Head of caudate nucleus (tissue), 42 donors: Measurements from ENCODE around the gene RTF2.

Experiments
- DNase-seq, 42 donors: peaks; one replicate each; pipeline versions ENCODE4 v3.0.0 to v3.0.0-alpha.2; 2020 to 2021; ENCODE audit warnings: mixed read lengths in 7 of 42
- intact Hi-C: fragments of 100-400 bp; cut with DNase I; formaldehyde crosslinking; loops from one replicate; pipeline ENCODE4 v1.15.0; 2022

RTF2 gene

GRCh38 chr20:56433880-56434255 lies 34.6 kb upstream of the RTF2 start:
- intact Hi-C loops, result no loop called here
- no peak for DNase-seq

GRCh38 chr20:56437196-56437960 lies 31.0 kb upstream of the RTF2 start:
- no peak for DNase-seq

GRCh38 chr20:56438284-56438683 lies 30.1 kb upstream of the RTF2 start:
- intact Hi-C loops, result no loop called here
- DNase-seq, result no peak

More at GRCh38 chr20:56437196-56437960, 31.0 kb upstream of the RTF2 start:
- intact Hi-C loops, result no loop called here

DNA sequence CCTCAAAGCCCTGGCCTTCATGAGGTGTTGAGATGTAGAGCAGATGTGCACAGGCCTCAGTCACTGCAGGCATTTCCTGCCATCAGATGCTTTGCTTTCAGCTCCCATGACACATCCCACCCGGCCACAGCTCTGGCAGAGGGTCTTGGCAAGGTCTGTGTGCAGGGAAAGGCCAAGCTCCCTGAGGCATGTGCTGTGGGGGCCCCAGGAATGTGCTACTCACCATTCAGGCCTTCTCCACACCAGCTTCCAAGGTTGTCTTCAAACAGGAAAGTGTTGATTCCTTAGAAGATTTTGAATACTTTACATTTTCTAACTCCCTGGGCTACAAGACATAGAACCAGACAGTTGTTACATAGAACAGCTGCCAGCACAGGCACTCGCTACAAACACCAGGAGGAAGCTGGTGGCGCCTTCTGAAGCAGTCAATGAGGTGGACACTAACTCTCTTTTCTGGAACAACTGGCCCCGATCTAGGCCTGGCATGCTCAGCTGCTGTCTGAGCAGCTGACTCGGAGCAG lies 28.6 kb upstream of the RTF2 start:
- intact Hi-C loops, result no loop called here
- DNase-seq, result peak in 1 of 42 donors; percentile 35

- intact Hi-C loops, result no loop called here
- no peak for DNase-seq
Measured at GRCh38 chr20:56440346-56441007, 27.9 kb upstream of the RTF2 start.

- intact Hi-C loops, result no loop called here
- DNase-seq, result no peak
Measured at GRCh38 chr20:56442389-56443365, 25.8 kb upstream of the RTF2 start.

DNA sequence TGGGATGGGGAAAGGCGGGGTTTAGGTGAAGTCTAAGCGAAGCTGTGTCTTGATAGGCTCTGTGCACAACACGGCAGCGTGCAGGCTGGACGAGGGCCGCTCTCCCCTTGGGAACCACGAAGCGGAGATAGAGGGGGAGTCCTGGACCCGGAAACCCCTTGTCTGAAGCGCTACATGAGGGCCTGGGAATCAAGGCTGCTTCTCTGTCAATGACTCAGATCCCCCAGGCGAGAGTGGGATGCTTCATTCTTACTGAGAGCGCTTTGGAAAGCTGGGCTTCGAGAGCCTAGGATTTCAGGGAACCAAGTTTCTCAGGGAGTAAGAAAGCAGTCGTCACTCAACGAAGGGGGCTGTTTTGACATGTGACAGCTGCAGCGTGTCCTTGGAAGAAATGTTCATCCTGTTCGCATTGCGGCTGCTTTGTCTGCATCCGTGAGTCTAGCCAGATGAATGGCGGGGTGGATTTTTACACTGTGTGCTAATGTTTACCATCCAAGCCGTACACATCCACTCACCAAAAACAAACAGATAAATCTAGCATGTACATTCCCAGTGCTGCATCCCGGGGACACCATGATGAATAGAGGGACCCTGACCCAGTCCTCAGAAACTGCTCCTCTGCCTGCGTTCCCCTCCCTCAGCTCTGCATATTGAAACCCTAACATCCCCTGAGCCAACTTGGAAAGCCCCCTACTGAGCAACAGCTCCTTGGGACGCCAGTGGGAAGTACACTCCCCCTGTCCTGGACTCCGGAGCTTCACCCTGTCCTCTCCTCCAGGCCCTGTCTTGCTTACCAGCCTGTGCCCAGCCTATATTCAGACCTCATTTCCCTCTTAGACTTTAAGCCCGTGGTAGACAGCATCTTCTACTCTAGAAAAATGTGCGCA lies 24.5 kb upstream of the RTF2 start:
- intact Hi-C loops, result no loop called here
- peak in 27 of 42 donors; percentile 15 to 67 (median 37) for DNase-seq

DNA sequence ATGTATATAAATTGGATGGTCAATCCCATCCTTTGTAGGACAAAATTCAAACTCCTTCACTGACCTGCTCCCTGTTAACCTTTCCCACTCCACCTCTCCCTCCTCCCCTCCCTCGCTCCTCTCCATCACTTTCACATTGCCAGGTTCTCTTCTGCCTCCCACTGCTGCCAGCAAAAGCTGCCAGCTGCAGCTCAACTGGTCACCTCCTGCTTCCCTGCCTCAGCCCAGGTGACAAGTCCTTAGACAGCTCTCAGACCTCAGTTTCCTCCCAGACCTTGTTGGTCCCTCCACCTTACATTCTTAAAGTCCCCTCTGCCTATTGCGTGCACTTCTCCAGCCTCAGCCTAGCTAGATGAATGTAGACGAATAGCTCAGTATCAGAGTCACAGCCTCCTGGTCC lies 23.3 kb upstream of the RTF2 start:
- intact Hi-C loops, result no loop called here
- DNase-seq, result no peak

GRCh38 chr20:56445540-56445939 lies 22.9 kb upstream of the RTF2 start:
- peak in 1 of 42 donors; percentile 27 for DNase-seq
- intact Hi-C loops, result no loop called here

DNA sequence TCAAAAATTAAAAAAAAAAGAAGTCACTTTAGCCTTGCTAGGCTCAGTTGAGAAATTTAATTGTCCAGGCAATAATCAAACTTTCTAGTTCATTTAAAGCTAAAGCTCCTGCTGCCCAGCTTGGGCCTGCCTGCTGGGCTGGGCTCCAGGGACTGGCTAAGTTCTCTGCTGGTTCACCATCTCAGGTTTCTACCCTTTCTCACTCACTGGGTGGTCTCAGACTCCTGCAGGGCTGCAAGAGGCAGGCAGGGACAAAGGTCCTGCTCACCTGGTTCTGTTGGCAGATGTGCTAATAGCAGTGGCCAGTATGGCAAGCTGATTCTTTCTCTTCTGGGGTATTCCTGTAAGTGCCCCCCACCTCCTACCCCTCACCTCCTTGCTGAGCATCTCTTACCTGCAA lies 21.2 kb upstream of the RTF2 start:
- intact Hi-C loops, result no loop called here
- peak in 1 of 42 donors; percentile 15 for DNase-seq

- DNase-seq, result no peak
- intact Hi-C loops, result no loop called here
Measured at GRCh38 chr20:56449459-56449858, 19.0 kb upstream of the RTF2 start.

- intact Hi-C loops, result no loop called here
- DNase-seq, result no peak
Measured at GRCh38 chr20:56451056-56451765, 17.2 kb upstream of the RTF2 start.

- DNase-seq, result peak in 1 of 42 donors; percentile 16
- intact Hi-C loops, result no loop called here
Measured at GRCh38 chr20:56453352-56453751, 15.1 kb upstream of the RTF2 start.

DNA sequence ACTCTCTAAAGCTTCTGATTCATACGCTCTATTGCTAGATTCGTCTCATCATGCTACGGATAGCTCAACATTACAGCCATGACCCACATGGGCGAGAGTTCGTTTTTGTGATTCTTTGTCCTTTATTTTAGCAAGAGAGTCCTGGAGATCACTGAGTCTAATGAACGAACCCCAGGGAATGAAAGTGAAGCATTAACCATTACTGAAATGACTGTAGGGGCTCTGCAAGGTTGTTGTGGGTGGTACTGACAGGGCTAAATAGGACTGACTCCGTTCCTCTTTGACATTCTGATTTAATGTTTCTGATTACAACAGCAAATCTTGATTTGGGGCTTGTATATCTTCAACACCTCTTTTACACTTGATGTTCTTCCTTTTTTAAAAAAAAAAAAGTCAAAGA lies 13.7 kb upstream of the RTF2 start:
- intact Hi-C loops, result no loop called here
- no peak for DNase-seq

DNA sequence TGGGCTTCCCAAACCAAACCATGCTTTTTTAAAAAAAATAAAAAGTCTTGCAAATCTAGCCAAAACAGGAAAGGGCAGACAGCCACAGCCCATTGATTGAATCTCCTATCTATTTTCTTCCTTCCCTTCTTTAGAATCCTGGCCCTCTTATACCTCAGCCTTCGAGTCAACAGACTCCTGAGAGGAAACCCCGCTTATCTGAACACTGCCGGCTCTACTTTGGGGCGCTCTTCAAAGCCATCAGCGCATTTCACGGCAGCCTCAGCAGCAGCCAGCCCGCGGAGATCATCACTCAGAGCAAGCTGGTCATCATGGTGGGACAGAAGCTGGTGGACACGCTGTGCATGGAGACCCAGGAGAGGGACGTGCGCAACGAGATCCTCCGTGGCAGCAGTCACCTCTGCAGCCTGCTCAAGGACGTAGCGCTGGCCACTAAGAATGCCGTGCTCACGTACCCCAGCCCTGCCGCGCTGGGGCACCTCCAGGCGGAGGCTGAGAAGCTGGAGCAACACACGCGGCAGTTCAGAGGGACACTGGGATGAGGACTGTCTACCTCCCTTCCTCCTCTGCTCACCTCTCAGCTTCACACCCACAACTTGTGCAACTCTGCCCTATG lies 10.1 kb upstream of the RTF2 start:
- intact Hi-C loops, result no loop called here
- DNase-seq, result no peak

DNA sequence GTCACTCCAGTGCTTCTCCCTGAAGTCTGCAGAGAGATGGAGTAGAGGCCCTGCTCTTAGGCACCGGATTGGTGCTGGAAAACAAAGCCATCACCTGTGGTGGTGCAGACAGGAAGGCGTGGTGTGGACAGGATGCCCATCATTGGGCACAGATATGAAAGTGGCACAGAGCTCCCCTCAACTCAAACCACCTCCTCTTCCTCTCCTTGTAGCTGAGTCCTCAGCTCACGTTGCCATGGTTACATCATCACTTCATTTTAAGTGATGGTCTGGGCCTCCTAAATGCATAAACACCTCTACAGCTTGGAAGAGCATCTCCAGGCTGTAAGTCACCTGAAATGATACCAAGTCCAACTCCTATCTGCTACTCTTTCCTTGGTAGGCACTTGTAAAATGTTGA lies 8.0 kb upstream of the RTF2 start:
- intact Hi-C loops, result no loop called here
- DNase-seq, result peak in 1 of 42 donors; percentile 26

DNA sequence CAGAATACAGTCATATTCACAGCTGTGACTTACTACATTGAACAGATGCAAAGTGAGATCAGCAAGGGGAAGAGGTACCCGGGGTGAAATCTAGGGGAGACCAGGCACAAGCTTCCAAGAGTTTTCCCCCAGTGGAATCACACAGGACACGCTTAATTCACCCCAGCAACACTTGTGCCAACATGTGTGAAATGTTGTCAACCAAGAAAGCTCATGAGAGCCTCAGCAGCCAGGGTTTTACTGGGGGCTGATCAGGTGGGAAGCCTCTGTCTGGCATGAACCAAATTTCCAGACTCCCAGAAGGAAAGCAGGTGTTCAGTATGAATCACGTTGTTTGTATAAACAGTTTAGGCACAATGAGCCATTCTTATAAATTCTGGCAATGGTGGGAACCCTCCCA lies 6.9 kb upstream of the RTF2 start:
- DNase-seq, result no peak
- intact Hi-C loops, result no loop called here
